NCI-H2196 (cell line): Measurements from ENCODE around the gene MYL9.
A peak's percentile ranks its signal among the peaks of the same experiment; 100 is the strongest.
"Not testable (repeated sequence)": the region's sequence is repeated elsewhere in the genome, so short reads cannot be mapped to it uniquely, and the experiment has no call there.

Source experiments
- DNase-seq: peaks from one replicate; lab custom pipeline; 2025; ENCODE audit not compliant: unreplicated experiment; lab: John Stamatoyannopoulos, UW

MYL9 gene

DNA sequence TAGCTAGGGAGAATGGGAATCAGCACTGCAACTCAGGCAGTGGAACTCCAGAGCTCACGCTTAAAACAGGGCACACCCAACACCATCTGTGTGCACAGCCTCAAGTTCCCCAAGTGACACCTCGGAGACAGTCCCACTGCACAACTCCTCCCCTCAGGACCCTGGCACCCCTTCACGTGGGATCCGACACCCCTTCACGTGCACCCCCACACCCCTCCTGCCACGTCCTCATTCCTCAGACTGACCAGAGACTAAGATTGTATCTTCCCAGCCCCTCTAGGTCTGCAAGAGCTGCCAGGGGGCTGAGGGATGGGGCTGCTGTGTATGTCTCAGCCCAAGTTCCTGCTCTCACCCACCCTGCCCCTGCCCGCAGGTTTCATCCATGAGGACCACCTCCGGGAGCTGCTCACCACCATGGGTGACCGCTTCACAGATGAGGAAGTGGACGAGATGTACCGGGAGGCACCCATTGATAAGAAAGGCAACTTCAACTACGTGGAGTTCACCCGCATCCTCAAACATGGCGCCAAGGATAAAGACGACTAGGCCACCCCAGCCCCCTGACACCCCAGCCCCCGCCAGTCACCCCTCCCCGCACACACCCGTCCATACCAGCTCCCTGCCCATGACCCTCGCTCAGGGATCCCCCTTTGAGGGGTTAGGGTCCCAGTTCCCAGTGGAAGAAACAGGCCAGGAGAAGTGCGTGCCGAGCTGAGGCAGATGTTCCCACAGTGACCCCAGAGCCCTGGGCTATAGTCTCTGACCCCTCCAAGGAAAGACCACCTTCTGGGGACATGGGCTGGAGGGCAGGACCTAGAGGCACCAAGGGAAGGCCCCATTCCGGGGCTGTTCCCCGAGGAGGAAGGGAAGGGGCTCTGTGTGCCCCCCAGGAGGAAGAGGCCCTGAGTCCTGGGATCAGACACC is 7.6 kb downstream of the MYL9 start:
- no peak for DNase-seq

DNA sequence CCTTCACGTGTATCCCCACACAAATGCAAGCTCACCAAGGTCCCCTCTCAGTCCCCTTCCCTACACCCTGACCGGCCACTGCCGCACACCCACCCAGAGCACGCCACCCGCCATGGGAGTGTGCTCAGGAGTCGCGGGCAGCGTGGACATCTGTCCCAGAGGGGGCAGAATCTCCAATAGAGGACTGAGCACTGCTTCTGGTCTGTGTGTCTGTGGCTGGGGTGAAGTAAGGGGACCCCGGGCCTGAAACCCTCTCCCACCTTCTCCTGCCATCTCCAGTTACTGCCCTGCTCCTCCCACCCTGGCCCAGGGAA is 8.3 kb downstream of the MYL9 start:
- no peak for DNase-seq

DNA sequence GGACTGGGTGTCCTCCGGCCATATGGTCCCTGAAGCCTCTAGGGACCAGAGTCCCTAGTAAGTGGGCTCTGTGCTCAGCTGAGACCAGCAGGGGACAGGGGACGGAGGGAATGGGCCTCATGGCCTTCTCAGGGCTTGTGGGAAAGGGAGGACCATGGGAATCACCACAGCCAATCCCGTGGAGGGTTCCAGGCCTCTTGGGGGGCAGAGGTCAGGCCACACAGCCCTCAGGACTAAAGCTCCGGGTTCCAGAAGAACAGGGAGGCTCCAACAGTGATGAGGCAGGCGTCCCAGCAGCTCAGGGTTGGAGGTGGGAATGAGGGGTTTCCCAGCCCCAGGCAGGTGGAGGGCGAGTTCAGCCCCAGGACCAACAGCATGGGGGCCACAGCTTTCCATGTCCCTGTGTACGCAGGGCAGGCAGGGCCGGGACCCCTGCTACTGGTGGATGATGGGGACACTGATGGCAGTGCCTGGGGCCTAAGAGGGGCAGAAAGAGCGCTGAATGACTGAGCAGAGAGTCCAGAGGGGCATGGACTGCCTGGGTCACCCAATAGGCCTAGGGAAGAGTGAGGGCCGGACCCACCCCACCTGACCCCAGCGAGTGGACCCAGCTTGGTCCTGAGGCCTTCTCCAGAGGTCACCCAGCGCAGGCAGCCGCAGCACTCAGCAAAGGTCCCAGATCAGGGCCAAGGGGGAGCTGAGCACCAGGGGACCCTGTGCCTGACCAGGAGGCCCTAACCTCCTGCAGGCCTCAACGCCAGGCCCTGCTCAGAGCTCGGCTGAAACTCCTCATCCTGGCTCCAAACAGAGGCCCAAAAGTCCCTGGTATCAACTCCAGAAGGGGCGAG is 8.8 kb downstream of the MYL9 start:
- DNase-seq = no peak

DNA sequence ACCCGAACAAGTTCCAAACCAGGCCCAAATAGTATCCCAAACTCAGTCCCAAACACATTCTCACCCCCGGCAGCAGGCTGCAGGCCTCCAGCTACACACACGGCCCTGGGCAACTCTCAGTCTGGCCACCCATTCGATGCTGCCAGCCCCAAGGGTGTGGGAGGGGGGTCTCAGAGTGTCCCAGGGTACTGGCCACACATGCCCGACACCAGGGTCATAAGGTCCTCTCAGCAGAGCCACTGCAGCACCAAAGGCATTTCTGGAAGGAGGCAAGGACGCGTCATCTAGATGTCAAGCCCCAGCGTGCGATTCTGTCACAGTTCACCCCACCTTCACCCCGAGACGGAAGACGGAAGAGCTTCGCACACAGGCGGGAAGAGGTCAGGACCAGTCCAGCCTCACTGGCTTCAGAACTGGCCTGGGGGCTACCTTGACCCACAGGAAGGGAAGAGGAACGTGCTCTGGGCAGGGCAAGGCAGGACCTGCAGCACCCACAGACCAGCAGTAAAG is 9.5 kb downstream of the MYL9 start:
- DNase-seq = no peak

DNA sequence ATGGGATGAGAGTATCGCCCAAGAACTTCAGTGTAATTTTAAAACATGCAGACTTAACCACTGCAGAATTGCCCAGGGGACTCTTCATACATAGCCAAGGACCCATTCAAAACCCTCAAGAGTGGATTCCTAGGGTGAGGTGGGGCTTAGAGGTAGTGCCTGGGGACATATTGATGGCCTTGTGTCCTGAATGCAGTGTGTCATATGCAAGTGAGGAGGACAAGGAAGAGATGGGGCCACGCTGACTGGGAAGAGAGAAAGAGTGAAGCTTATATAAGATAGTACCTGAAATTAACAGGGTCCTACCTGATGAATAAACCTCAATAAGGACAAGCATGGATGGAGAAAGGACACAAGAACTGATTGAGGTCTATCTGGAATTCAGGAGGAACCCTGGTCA is 13.9 kb downstream of the MYL9 start:
- DNase-seq = no peak

DNA sequence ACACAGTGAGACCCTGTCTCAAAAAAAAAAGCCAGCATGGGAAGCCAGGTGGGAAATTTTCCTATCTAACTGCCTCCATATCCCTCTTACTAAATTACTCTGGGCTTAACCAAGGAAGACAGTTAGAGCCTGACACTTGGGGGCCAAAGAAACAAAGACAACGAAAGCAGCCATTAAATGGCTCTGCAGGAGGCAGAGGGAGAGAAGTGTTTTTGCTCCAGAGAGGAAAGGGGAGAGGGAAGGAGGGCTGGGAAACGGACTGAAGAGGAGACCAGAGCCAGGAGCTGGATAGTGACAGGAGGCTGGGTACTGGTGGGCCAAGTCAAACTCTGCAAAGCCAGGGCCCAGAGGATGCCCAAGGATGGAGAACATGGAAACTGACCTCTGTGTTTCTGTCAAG is 21.4 kb downstream of the MYL9 start:
- DNase-seq = no peak

DNA sequence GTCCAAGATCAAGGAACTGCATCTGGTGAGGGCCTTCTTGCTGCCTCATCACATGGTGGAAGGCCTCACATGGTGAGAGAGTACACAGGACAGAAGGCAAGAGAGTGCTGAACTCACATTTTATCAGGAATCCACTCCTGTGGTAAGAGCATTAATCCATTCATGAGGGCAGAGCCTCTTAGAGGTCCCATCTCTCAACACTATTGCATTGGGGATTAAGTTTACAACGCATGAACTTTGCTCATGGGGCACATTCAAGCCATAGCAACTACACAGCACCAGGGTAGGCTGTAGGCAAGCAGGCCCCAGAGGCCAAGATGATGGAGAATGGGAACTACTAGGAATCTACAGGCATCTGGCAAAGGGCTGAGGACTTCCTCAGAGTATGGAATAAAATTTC is 22.1 kb downstream of the MYL9 start:
- no peak for DNase-seq

DNA sequence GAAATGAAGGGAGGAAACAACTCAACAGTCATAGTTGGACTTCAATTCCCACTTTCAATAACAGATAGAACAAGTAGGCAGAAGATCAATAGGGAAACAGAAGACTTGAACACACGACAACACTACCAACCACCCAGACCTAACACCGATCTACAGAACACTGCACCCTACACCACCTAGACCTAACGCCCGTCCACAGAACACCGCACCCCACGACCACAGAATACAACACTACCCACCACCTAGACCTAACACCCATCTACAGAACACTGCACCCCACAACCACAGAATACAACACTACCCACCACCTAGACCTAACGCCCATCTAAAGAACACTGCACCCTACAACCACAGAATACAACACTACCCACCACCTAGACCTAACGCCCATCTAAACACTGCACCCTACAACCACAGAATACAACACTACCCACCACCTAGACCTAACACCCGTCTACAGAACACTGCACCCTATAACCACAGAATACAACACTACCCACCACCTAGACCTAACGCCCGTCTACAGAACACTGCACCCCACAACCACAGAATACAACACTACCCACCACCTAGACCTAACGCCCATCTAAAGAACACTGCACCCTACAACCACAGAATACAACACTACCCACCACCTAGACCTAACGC is 22.9 kb downstream of the MYL9 start:
- not testable (repeated sequence) for DNase-seq

DNA sequence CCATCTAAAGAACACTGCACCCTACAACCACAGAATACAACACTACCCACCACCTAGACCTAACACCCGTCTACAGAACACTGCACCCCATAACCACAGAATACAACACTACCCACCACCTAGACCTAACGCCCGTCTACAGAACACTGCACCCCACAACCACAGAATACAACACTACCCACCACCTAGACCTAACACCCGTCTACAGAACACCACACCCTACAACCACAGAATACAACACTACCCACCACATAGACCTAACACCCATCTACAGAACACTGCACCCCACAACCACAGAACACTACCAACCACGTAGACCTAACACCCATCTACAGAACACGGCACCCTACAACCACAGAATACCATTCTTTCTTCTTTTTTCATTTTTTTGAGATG is 23.4 kb downstream of the MYL9 start:
- not testable (repeated sequence) for DNase-seq

DNA sequence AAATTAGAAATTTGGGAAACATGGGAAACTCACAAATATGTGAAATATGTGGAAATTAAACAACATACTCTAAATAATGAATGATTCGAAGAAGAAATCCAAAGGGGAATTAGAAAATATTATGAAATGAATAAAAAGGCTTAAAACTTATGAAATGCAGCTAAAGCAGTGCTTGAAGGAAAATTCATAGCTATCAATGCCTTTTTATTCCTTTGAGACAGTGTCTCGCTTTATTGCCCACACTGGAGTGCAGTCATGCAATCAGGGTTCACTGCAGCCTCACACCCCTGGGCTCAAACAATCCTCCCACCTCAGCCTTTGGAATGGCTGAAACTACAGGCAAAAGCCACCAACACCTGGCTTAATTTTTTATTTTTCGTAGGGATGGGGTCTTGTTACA is 24.2 kb downstream of the MYL9 start:
- no peak for DNase-seq

DNA sequence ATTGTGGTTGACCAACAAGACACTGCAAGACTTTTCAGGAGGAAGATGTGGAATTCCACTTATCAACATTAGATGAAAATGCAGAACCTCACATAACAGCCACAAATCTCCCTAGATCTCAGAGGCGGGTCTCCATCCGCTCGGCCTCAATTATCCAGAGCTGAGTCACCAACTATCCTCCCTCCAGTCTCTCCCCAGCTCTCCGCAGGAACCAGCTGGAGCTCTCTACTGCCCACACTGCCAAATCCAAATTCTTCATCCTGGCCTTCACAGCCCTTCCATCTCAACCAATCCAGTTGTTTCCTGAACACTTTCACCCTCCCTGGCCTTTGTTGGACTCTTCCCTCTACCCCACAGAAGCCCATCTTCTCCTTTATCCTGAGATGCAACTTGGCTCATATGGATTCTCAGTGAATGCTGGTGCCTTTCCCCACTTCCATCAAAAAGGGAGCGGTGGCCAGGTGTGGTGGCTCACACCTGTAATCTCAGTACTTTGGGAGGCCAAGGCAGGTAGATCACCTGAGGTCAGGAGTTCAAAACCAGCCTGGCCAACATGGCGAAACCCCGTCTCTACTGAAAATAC is 28.6 kb downstream of the MYL9 start:
- no peak for DNase-seq

DNA sequence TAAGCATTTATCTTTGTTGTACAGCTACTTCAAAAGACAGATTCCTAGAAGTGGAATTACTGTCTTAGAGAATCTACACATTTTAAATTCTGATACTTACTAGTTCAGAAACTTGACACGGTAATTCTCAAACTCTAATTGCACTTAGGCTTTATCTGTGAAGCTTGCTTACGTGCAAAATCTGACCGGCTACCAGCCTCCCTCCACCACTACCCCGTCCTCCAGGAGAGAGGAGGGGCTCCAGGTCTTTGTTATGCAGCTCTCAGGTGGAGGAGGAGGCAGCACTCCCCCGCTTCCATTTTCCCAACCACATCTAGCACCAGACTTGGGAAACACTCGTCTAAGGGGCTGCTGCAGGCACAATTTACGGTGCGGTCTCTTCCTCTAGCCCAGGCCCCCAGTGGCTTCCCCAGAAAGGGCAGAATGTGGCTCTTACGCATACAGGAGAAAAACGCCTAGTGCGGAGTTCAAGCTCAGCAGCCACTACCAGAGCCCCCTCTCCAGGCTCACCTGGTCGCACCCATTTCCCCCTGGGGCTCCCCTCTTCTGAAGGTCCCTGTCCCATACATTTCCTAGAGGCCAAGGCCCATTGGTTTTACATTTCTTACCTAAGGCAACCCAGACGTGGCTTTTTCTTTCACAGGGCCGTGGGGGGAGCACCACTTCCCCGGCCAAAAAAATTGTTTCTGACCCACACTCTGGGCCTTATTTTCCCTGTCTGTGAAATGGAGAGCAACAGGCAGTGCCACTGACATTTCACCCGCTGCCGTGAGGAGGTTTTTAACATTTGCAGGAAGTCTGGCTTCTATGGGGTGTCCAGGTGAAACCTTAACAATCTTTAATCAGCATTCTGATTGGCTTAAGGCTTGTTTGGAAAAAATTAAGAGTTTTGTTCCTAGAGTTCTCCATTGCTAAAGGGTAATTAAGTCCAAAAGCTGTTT is 30.5 kb downstream of the MYL9 start:
- DNase-seq = no peak

DNA sequence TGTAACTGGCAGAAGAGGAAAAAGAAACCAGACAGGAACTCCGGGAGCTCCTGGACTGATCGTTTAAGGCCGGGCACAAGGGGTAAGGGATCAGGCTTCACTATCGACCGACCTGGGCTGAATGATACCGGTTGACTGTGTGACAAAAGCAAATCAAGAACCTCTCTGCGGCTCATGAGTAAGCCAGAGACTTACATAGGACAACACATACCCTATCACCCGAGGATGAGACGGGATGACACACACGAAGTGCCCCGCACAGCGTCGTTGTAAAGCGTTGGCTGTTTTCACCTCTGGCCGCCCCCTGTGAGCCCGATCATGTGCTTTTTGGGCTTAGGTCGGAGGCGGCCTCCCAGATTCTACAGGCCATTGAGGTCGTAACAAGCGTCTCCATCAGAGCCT is 31.4 kb downstream of the MYL9 start:
- no peak for DNase-seq

DNA sequence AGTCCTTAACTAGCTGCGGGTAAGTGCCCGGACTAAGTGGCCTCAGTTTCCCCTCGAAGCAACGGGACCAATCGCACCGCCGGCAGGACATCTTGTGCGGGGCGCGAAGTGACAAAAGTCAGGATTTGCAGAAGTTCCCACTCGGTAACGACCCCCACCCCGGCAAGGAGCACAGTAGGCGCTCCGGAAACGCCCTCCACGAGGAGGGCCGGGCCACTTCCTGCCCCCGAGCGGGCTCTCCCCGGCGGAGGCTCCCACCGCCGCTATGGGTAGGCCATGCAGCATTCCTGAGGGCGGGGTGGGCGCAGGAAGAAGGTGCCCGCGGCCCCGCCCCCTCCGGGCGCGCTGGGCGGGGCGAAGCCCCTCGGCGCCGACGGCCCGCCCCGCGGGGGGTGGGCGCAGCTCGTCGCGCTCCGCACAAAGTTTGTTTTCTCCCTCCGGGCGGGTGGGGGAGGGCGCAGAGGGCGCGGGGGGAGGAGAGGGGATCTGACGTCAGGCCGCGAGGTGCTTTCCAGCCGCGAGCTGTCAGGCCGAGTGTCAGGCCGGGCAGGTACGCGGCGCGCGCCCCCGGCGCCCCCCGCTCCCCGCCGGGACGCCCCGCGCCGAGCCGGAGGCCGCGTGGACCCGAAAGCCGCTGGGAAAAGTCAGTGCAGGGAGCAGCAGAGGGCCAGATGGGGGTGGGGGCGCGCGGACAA is 31.9 kb downstream of the MYL9 start, which contains the start of gene TGIF2:
Gene TGIF2, plus strand, starts transcription at position 495 of the 695 bp plus-strand sequence. CDS start 5,178 bp downstream, outside the sequence.
- DNase-seq = peak; percentile 16

DNA sequence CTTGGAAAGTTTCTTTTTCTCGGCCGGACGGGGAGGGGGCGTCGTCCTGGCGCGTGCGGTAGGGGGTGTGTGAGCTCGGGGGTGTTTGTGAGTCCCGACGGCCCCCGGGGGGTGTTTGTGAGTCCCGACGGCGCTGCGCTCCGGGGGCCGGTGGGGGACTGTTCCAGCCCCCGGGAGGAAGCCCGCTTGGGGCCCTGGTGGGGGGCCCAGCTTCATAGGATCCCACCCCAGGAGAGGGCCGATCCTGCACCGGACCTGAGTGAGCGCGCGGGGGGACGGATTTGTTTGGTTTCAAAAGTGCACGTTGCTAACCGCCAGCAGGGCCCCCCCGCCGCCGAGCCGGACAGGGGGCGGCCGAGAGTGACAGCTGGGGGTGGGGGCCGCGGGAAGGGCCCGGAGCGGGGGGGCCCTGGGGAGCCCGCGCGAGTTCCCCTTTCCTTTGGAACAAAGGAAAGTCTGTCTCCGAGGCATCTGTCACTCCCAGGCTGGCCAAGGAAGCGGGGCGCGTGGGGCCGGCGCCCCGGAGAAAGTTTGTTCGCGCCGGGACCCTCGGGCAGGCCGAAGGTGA is 32.6 kb downstream of the MYL9 start:
- no peak for DNase-seq

DNA sequence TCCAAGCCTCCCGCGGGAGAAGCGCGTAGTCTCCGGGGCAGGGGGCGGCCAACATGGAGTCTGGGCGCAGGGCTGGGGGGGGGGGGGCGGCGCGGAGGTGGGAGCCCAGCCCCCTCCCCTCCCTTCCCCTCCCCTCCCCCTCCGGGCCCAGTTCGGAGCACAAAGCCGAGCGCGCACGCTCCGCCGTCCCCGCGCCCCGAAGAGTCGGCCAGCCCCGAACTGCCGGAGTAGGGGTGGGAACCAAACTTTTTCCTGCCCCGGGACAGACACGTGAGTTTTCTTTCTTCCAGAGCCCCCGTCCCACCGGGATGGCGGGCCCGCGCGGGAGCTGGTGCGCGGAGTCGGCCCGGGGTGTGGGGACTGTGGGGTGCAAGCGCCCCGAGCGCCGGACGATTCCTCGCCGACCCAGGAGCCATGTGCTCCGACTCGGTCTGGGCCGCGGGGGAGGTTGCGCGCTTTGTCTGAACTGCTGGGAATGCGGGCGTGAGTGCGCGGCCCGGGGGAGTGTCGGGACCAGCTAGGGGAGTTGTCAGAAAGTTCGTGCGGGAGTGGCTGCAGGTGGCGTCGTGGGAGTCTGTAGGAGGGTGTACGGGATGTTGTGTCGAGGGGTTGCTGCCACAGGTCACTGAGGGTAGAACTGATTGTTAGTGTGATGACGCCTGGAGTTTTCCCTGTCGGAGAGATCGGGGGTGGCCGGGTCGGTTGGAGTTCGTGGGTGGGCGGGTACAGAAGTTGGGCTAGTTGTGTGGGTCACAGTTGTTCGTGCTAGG is 33.2 kb downstream of the MYL9 start:
- DNase-seq = no peak

DNA sequence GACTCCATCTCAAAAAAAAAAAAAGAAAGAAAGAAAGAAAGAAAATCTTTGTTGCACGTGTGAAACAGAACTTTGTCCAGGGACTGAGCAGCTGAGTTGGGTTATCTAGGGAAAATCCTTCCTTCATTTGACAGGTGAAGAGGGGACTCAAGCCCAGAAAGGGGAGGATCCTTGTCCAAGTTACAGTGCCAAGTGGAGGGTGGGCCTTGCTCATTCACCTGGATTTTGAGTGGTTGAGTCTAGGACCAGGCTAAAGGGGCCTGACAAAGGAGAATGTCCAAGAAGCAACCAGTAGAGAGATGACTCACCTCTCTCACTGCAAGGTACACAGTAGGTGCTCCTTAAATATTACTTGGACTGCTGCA is 34.7 kb downstream of the MYL9 start:
- no peak for DNase-seq

DNA sequence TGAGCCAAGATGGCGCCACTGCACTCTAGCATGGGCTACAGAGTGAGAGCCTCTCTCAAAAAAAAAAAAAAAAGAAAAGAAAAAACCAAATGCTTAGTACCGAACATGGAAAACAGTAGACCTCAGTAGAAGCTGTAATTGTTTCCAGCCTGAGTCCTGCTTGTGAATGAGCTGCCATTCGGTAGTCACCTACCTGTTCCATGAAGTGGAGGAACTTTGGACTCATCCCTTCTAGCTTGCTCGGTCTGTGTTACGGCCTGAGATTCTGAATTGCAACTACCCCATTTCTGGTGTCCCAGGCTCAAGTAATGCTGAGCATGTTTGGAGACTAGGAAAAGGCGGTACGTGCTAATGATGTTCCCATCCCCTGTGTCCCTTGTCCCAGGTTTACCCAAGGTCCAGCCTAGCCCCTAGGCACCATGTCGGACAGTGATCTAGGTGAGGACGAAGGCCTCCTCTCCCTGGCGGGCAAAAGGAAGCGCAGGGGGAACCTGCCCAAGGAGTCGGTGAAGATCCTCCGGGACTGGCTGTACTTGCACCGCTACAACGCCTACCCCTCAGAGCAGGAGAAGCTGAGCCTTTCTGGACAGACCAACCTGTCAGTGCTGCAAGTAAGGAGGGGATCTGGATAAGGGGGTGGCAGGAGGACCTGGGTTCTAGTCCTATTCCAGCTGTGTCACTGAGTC is 37.2 kb downstream of the MYL9 start:
- DNase-seq = no peak
